HG03457 (cell line): ENCODE measurements around the gene PLEKHA5.

Source experiments
- ATAC-seq: cut with Tn5 transposase; IDR thresholded peaks from one replicate; pipeline ENCODE4 v1.9.1; 2021; ENCODE audit warnings: moderate number of reproducible peaks; ENCODE audit not compliant: unreplicated experiment

The PLEKHA5 gene

GRCh38 chr12:19127270-19127669 lies 2.3 kb upstream of the PLEKHA5 start:
- ATAC-seq = no peak

GRCh38 chr12:19128485-19128884 lies 1.0 kb upstream of the PLEKHA5 start:
- no peak for ATAC-seq

- no peak for ATAC-seq
Measured at GRCh38 chr12:19129122-19129485, 429 bp upstream of the PLEKHA5 start.

GRCh38 chr12:19130224-19131024 lies 891 bp downstream of the PLEKHA5 start:
- no peak for ATAC-seq

GRCh38 chr12:19131025-19131444 lies 1.5 kb downstream of the PLEKHA5 start:
- no peak for ATAC-seq

GRCh38 chr12:19138551-19138950 lies 9.0 kb downstream of the PLEKHA5 start:
- ATAC-seq = no peak

- ATAC-seq = no peak
Measured at GRCh38 chr12:19138956-19139355, 9.4 kb downstream of the PLEKHA5 start.

GRCh38 chr12:19139615-19140194 lies 10.2 kb downstream of the PLEKHA5 start:
- ATAC-seq = no peak

GRCh38 chr12:19140381-19141236 lies 11.1 kb downstream of the PLEKHA5 start:
- ATAC-seq = no peak

- no peak for ATAC-seq
Measured at GRCh38 chr12:19142499-19142898, 13.0 kb downstream of the PLEKHA5 start.

- no peak for ATAC-seq
Measured at GRCh38 chr12:19144287-19144686, 14.8 kb downstream of the PLEKHA5 start.

GRCh38 chr12:19144985-19145384 lies 15.5 kb downstream of the PLEKHA5 start:
- no peak for ATAC-seq

GRCh38 chr12:19148860-19149259 lies 19.3 kb downstream of the PLEKHA5 start:
- ATAC-seq = no peak

GRCh38 chr12:19150273-19150900 lies 20.9 kb downstream of the PLEKHA5 start:
- ATAC-seq = no peak

GRCh38 chr12:19151298-19151697 lies 21.8 kb downstream of the PLEKHA5 start:
- no peak for ATAC-seq

- no peak for ATAC-seq
Measured at GRCh38 chr12:19153396-19153795, 23.9 kb downstream of the PLEKHA5 start.

GRCh38 chr12:19154686-19155085 lies 25.2 kb downstream of the PLEKHA5 start:
- ATAC-seq = no peak

- ATAC-seq = no peak
Measured at GRCh38 chr12:19155981-19156734, 26.6 kb downstream of the PLEKHA5 start.

- no peak for ATAC-seq
Measured at GRCh38 chr12:19158923-19159322, 29.4 kb downstream of the PLEKHA5 start.

- ATAC-seq = no peak
Measured at GRCh38 chr12:19161216-19161615, 31.7 kb downstream of the PLEKHA5 start.

GRCh38 chr12:19165451-19165850 lies 35.9 kb downstream of the PLEKHA5 start:
- ATAC-seq = no peak
